ENCODE measurements around the gene PRELP. TPM values are rescaled to one million over a fixed set of nuclear protein-coding genes. Genes with fewer than 3 reads are reported as not detected.
"Not testable (repeated sequence)": the region's sequence is repeated elsewhere in the genome, so short reads cannot be mapped to it uniquely, and the experiment has no call there.

PRELP gene
- polyA plus RNA-seq, 3 donors = 5.7 to 86.3 (median 69.6) TPM

- H3K27ac ChIP-seq (ENCODE audit: low read depth, low read length) = no peak overlapping the region
- WGBS, 3 donors = 48 to 53% (median 52%) methylated on average over 2 of the region's 2 CpGs
Measured at GRCh38 chr1:203451836-203452784, 23.5 kb upstream of the PRELP start.

GRCh38 chr1:203453016-203453415 is 22.6 kb upstream of the PRELP start:
- 72 to 75% (median 75%) methylated on average over 5 of the region's 5 CpGs for WGBS, 3 donors
- H3K27ac ChIP-seq (ENCODE audit: low read depth, low read length) = no peak overlapping the region

GRCh38 chr1:203453616-203454015 is 22.0 kb upstream of the PRELP start:
- 37 to 67% (median 67%) methylated on average over 5 of the region's 5 CpGs for WGBS, 3 donors

GRCh38 chr1:203454986-203455471 is 20.6 kb upstream of the PRELP start:
- no peak overlapping the region for H3K27ac ChIP-seq (ENCODE audit: low read depth, low read length)
- 82 to 91% (median 89%) methylated on average over 18 of the region's 18 CpGs for WGBS, 3 donors

More at GRCh38 chr1:203453616-203454015, 22.0 kb upstream of the PRELP start:
- H3K27ac ChIP-seq (ENCODE audit: low read depth, low read length) = no peak overlapping the region

- no peak overlapping the region for H3K27ac ChIP-seq (ENCODE audit: low read depth, low read length)
- WGBS, 3 donors = 86 to 94% (median 92%) methylated on average over 3 of the region's 3 CpGs
Measured at GRCh38 chr1:203455706-203456105, 19.9 kb upstream of the PRELP start.

GRCh38 chr1:203456577-203456976 is 19.0 kb upstream of the PRELP start:
- WGBS, 3 donors = 72 to 96% (median 95%) methylated on average over 4 of the region's 4 CpGs
- no peak overlapping the region for H3K27ac ChIP-seq (ENCODE audit: low read depth, low read length)

GRCh38 chr1:203458078-203458477 is 17.5 kb upstream of the PRELP start:
- 89 to 97% (median 96%) methylated on average over 5 of the region's 5 CpGs for WGBS, 3 donors

GRCh38 chr1:203459671-203460201 is 15.9 kb upstream of the PRELP start:
- no peak overlapping the region for H3K27ac ChIP-seq (ENCODE audit: low read depth, low read length)
- WGBS, 3 donors = 57 to 85% (median 80%) methylated on average over 8 of the region's 8 CpGs

More at GRCh38 chr1:203458078-203458477, 17.5 kb upstream of the PRELP start:
- no peak overlapping the region for H3K27ac ChIP-seq (ENCODE audit: low read depth, low read length)

GRCh38 chr1:203461717-203462116 is 13.9 kb upstream of the PRELP start:
- H3K27ac ChIP-seq (ENCODE audit: low read depth, low read length) = no peak overlapping the region
- WGBS, 3 donors = 62 to 80% (median 66%) methylated on average over 5 of the region's 5 CpGs

- no peak overlapping the region for H3K27ac ChIP-seq (ENCODE audit: low read depth, low read length)
- 91 to 92% (median 92%) methylated on average over 1 of the region's 1 CpG for WGBS, 3 donors
Measured at GRCh38 chr1:203462143-203462542, 13.5 kb upstream of the PRELP start.

- no peak overlapping the region for H3K27ac ChIP-seq (ENCODE audit: low read depth, low read length)
- 71 to 80% (median 76%) methylated on average over 6 of the region's 6 CpGs for WGBS, 3 donors
Measured at GRCh38 chr1:203462878-203463277, 12.7 kb upstream of the PRELP start.

GRCh38 chr1:203463469-203464062 is 12.0 kb upstream of the PRELP start:
- peak overlapping the region; percentile 17 for H3K27ac ChIP-seq (ENCODE audit: low read depth, low read length)
- WGBS, 3 donors = 58 to 66% (median 61%) methylated on average over 7 of the region's 7 CpGs

GRCh38 chr1:203464226-203464625 is 11.4 kb upstream of the PRELP start:
- peak overlapping the region; percentile 17 for H3K27ac ChIP-seq (ENCODE audit: low read depth, low read length)
- 52 to 64% (median 58%) methylated on average over 5 of the region's 5 CpGs for WGBS, 3 donors

- H3K27ac ChIP-seq (ENCODE audit: low read depth, low read length) = no peak overlapping the region
- WGBS, 3 donors = 92 to 98% (median 97%) methylated on average over 3 of the region's 3 CpGs
Measured at GRCh38 chr1:203464743-203465142, 10.9 kb upstream of the PRELP start.

GRCh38 chr1:203465146-203465798 is 10.3 kb upstream of the PRELP start:
- no peak overlapping the region for H3K27ac ChIP-seq (ENCODE audit: low read depth, low read length)
- WGBS, 3 donors = 82 to 93% (median 88%) methylated on average over 11 of the region's 11 CpGs

- 25 to 30% (median 30%) methylated on average over 7 of the region's 7 CpGs for WGBS, 3 donors
Measured at GRCh38 chr1:203465948-203466347, 9.7 kb upstream of the PRELP start.

GRCh38 chr1:203466906-203467549 is 8.6 kb upstream of the PRELP start:
- H3K27ac ChIP-seq (ENCODE audit: low read depth, low read length) = not testable (repeated sequence)
- WGBS, 3 donors = 76 to 92% (median 81%) methylated on average over 13 of the region's 13 CpGs

More at GRCh38 chr1:203465948-203466347, 9.7 kb upstream of the PRELP start:
- H3K27ac ChIP-seq (ENCODE audit: low read depth, low read length) = no peak overlapping the region

- WGBS, 3 donors = 42 to 78% (median 48%) methylated on average over 9 of the region's 9 CpGs
Measured at GRCh38 chr1:203467550-203467921, 8.1 kb upstream of the PRELP start.

More at GRCh38 chr1:203467550-203467921, 8.1 kb upstream of the PRELP start:
- no peak overlapping the region for H3K27ac ChIP-seq (ENCODE audit: low read depth, low read length)
